ENCODE results near the gene TRIM34. TPM values are rescaled to one million over a fixed set of nuclear protein-coding genes. Genes with fewer than 3 reads are reported as not detected.

TRIM34 gene
- total RNA-seq, 1 donor, result 8.3 TPM

DNA sequence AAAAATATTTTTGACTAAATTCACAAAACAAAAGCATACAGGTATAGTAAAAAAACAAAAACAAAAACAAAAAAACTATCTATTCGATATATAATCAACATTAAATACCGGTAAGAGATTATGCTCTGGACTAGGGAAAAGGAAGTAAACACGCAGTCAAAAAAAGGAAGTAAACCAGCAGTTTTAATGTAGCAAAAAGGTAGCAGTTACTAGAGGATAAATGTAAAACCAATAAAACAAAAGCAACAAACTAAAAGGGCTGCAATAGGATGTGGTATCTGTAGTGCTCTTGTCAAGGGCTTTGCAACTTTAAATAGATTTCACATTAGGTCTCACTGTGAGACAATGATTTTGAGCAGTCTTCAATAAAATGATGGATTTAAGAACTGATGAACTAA, 67.2 kb downstream of the TRIM34 start:
- Histone ChIP-seq H3K79me2 (ENCODE audit: insufficient read depth, low read length) (peaks cover 49% of the 10 kb centered on the region), H4K20me1 (ENCODE audit: insufficient read depth, low read length) (peaks cover 3% of the 10 kb centered on the region), H3K27me3 (ENCODE audit: insufficient read depth, low read length) (no peaks in the 10 kb centered on the region), H3K4me2 (ENCODE audit: insufficient read depth, low read length) (peak overlapping the region; percentile 88), H3K9me3 (ENCODE audit: low read depth, low read length) (no peaks in the 10 kb centered on the region), H2AFZ (ENCODE audit: low read length) (no peak overlapping the region), H3K36me3 (ENCODE audit: insufficient read depth, low read length) (peaks cover 26% of the 10 kb centered on the region), H3K4me3 (ENCODE audit: insufficient read depth, low read length) (peak overlapping the region; percentile 70), H3K4me1 (ENCODE audit: insufficient read depth, low read length) (peaks cover 30% of the 10 kb centered on the region), H3K27ac (ENCODE audit: low read depth, low read length) (no peak overlapping the region)
- no peak for DNase-seq (ENCODE audit: insufficient read length, low spot score, missing footprints)
- TF ChIP-seq, protein P1, sequence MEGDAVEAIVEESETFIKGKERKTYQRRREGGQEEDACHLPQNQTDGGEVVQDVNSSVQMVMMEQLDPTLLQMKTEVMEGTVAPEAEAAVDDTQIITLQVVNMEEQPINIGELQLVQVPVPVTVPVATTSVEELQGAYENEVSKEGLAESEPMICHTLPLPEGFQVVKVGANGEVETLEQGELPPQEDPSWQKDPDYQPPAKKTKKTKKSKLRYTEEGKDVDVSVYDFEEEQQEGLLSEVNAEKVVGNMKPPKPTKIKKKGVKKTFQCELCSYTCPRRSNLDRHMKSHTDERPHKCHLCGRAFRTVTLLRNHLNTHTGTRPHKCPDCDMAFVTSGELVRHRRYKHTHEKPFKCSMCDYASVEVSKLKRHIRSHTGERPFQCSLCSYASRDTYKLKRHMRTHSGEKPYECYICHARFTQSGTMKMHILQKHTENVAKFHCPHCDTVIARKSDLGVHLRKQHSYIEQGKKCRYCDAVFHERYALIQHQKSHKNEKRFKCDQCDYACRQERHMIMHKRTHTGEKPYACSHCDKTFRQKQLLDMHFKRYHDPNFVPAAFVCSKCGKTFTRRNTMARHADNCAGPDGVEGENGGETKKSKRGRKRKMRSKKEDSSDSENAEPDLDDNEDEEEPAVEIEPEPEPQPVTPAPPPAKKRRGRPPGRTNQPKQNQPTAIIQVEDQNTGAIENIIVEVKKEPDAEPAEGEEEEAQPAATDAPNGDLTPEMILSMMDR (IDR thresholded peaks at IDR 0.05; ENCODE audit: extremely low read depth, low read depth, low read length), result no peak

Other genes with a start within 250 kb of the TRIM34 start
- not detected in 2 replicates for gene OR51M1, start 241.2 kb upstream of the TRIM34 start, total RNA-seq
- not detected in 2 replicates for gene OR51Q1, start 202.9 kb upstream of the TRIM34 start, total RNA-seq
- gene OR51I1, start 183.5 kb upstream of the TRIM34 start, total RNA-seq, result under 0.01 TPM in 1 of 2 replicates, not detected in the other
- not detected in 2 replicates for gene OR51I2, start 175.7 kb upstream of the TRIM34 start, total RNA-seq
- not detected in 2 replicates for gene OR52D1, start 136.3 kb upstream of the TRIM34 start, total RNA-seq
- gene UBQLN3, start 115.0 kb upstream of the TRIM34 start, total RNA-seq, result under 0.01 TPM in 1 of 2 replicates, not detected in the other
- gene UBQLNL, start 108.3 kb upstream of the TRIM34 start, total RNA-seq, result 0.29 and 0.36 TPM in 2 replicates
- 0.29 and 0.36 TPM in 2 replicates for gene OR52H1, start 76.5 kb upstream of the TRIM34 start, total RNA-seq
- gene OR52B6, start 44.1 kb upstream of the TRIM34 start, total RNA-seq, result not detected in 2 replicates
- 3.6 and 3.8 TPM in 2 replicates for gene TRIM6, start 28.4 kb upstream of the TRIM34 start, total RNA-seq
- gene TRIM5, start 60.1 kb downstream of the TRIM34 start, total RNA-seq, result 25.9 and 29.7 TPM in 2 replicates
- 152 and 185 TPM in 2 replicates for gene TRIM22, start 64.8 kb downstream of the TRIM34 start, total RNA-seq
- under 0.01 TPM in 1 of 2 replicates, not detected in the other for gene OR56B1, start 111.4 kb downstream of the TRIM34 start, total RNA-seq
- gene OR52N4, start 129.2 kb downstream of the TRIM34 start, total RNA-seq, result not detected in 2 replicates
- not detected in 2 replicates for gene OR52N5, start 158.4 kb downstream of the TRIM34 start, total RNA-seq
- gene OR52N1, start 166.3 kb downstream of the TRIM34 start, total RNA-seq, result 0.36 TPM in 1 of 2 replicates, not detected in the other
- not detected in 2 replicates for gene OR52N2, start 183.9 kb downstream of the TRIM34 start, total RNA-seq
- 1.4 TPM in 1 of 2 replicates, not detected in the other for gene OR52E6, start 216.9 kb downstream of the TRIM34 start, total RNA-seq
- 0.36 TPM in 1 of 2 replicates, not detected in the other for gene OR52E8, start 232.7 kb downstream of the TRIM34 start, total RNA-seq